Measurements from ENCODE around the gene CDH23. TPM values are rescaled to one million over a fixed set of nuclear protein-coding genes. Genes with fewer than 3 reads are reported as not detected.

CDH23 gene
- total RNA-seq, 1 experiment from 2014 or later, result 2.9 TPM

GRCh38 chr10:71641986-71642385 is 245.3 kb downstream of the CDH23 start:
- peaks cover 12% of the 10 kb centered on the region for H3K27me3 Mint-ChIP-seq (ENCODE audit: low read depth)
- H3K4me3 Mint-ChIP-seq, result no peak overlapping the region
- ChIA-PET CTCF (interaction anchor here (0.8 to 2.1 kb wide), 7 partner anchors 12 to 372 kb away, joined by 3 to 6 read pairs (median 4); no protein-coding TSS in a partner anchor), POLR2A (no interaction called here)
- DNase-seq (ENCODE audit: low spot score), result no peak
- no peaks in the 10 kb centered on the region for H3K36me3 Mint-ChIP-seq
- H3K27ac Mint-ChIP-seq, result no peak overlapping the region
- H3K4me1 Mint-ChIP-seq, result peaks cover 45% of the 10 kb centered on the region
- H3K9me3 Mint-ChIP-seq, result no peaks in the 10 kb centered on the region
- ATAC-seq, result no peak
- TF ChIP-seq FOXJ3 (CRISPR knock-in tag; IDR thresholded peaks at IDR 0.05; ENCODE audit: borderline replicate concordance) (no peak), MLX (CRISPR knock-in tag; IDR thresholded peaks at IDR 0.05) (no peak), ZNF317 (CRISPR knock-in tag; IDR thresholded peaks at IDR 0.05; ENCODE audit: borderline replicate concordance, low read depth) (no peak), ZNF425 (CRISPR knock-in tag; conservative IDR thresholded peaks at IDR 0.05) (no peak)

GRCh38 chr10:71643904-71644303 is 247.2 kb downstream of the CDH23 start:
- Mint-ChIP-seq H3K9me3 (no peaks in the 10 kb centered on the region), H3K27ac (no peak overlapping the region), H3K36me3 (no peaks in the 10 kb centered on the region), H3K27me3 (ENCODE audit: low read depth) (peaks cover 12% of the 10 kb centered on the region), H3K4me1 (peaks cover 50% of the 10 kb centered on the region), H3K4me3 (no peak overlapping the region)
- CTCF ChIA-PET, result interaction anchor here (0.6 to 7.1 kb wide), 4 partner anchors 9 to 248 kb away, joined by 3 to 49 read pairs (median 4); no protein-coding TSS in a partner anchor
- ATAC-seq (no peak), DNase-seq (ENCODE audit: low spot score) (no peak)
- TF ChIP-seq TP53 (CRISPR knock-in tag; IDR thresholded peaks at IDR 0.05) (no peak), HMGXB4 (CRISPR knock-in tag; IDR thresholded peaks at IDR 0.05) (no peak)
- POLR2A ChIA-PET, result no interaction called here

GRCh38 chr10:71644307-71645180 is 247.8 kb downstream of the CDH23 start:
- ChIA-PET CTCF (interaction anchor here (0.8 to 7.1 kb wide), 6 partner anchors 10 to 330 kb away, joined by 3 to 49 read pairs (median 4); no protein-coding TSS in a partner anchor), POLR2A (no interaction called here)
- DNase-seq (ENCODE audit: low spot score) (no peak), ATAC-seq (no peak)
- no peak overlapping the region for H3K4me3 Mint-ChIP-seq
- no peak overlapping the region for H3K27ac Mint-ChIP-seq
- H3K4me1 Mint-ChIP-seq, result peaks cover 51% of the 10 kb centered on the region
- H3K9me3 Mint-ChIP-seq, result no peaks in the 10 kb centered on the region
- H3K36me3 Mint-ChIP-seq, result no peaks in the 10 kb centered on the region
- H3K27me3 Mint-ChIP-seq (ENCODE audit: low read depth), result peaks cover 11% of the 10 kb centered on the region
- no peak for TF ChIP-seq SP1 (CRISPR knock-in tag; conservative IDR thresholded peaks at IDR 0.05)
- no peak for TF ChIP-seq SMAD3 (CRISPR knock-in tag; IDR thresholded peaks at IDR 0.05; ENCODE audit: borderline replicate concordance)
- no peak for TF ChIP-seq ZNF121 (CRISPR knock-in tag; IDR thresholded peaks at IDR 0.05)
- TF ChIP-seq ATF1 (CRISPR knock-in tag; IDR thresholded peaks at IDR 0.05), result no peak
- no peak for TF ChIP-seq ATF3 (CRISPR knock-in tag; conservative IDR thresholded peaks at IDR 0.05)
- no peak for TF ChIP-seq E2F5 (CRISPR knock-in tag; IDR thresholded peaks at IDR 0.05)
- TF ChIP-seq AFF4 (CRISPR knock-in tag; IDR thresholded peaks at IDR 0.05; ENCODE audit: borderline replicate concordance), result no peak
- TF ChIP-seq CREM (CRISPR knock-in tag; IDR thresholded peaks at IDR 0.05), result no peak
- TF ChIP-seq NR2C2 (CRISPR knock-in tag; IDR thresholded peaks at IDR 0.05), result no peak
- no peak for TF ChIP-seq ZNF317 (CRISPR knock-in tag; IDR thresholded peaks at IDR 0.05; ENCODE audit: borderline replicate concordance, low read depth)
- no peak for TF ChIP-seq ZNF263 (CRISPR knock-in tag; IDR thresholded peaks at IDR 0.05; ENCODE audit: low read depth)
- no peak for TF ChIP-seq ZNF423 (CRISPR knock-in tag; IDR thresholded peaks at IDR 0.05)
- no peak for TF ChIP-seq SMAD4 (CRISPR knock-in tag; IDR thresholded peaks at IDR 0.05)
- TF ChIP-seq ATF2 (CRISPR knock-in tag; IDR thresholded peaks at IDR 0.05; ENCODE audit: borderline replicate concordance, low read depth), result no peak

All from WTC11 (cell line).